GM12878 (cell line): ENCODE measurements around the gene RASL11A. TPM values are rescaled to one million over a fixed set of nuclear protein-coding genes. Genes with fewer than 3 reads are reported as not detected.

Experiments
- ATAC-seq: fragments of 200-7000 bp; cut with Tn5 transposase; 3 replicates; pipeline ENCODE4 v1.9.1; 2020; ENCODE audit warnings: mild to moderate bottlenecking, moderate library complexity
- BruUV-seq: library from RNA; stranded (reverse); fragments of 400-500 nt; replicated peaks from 2 replicates; lab custom pipeline; 2021; lab: Mats Ljungman, UMichigan
- CTCF ChIA-PET: fragments of 300-600 bp; sonication (Branson Sonifier 250); formaldehyde crosslinking; extraction: SDS; loops from one replicate; lab custom pipeline; 2021; ENCODE audit warnings: inconsistent platforms; lab: Yijun Ruan, JAX
- POLR2A ChIA-PET: fragments of 350-600 bp; formaldehyde crosslinking; extraction: SDS; loops from one replicate; lab custom pipeline; 2021; ENCODE audit warnings: inconsistent platforms; lab: Charles Lee
- RAD21 ChIA-PET: fragments of 300-600 bp; sonication (Branson Sonifier 250); formaldehyde crosslinking; loops from one replicate; lab custom pipeline; 2023; ENCODE audit warnings: antibody characterized with exemption; ENCODE audit not compliant: unreplicated experiment; lab: Charles Lee
- SMC1A ChIA-PET: fragments of 300-600 bp; sonication (Branson Sonifier 250); formaldehyde crosslinking; loops from one replicate; lab custom pipeline; 2023; ENCODE audit not compliant: unreplicated experiment, uncharacterized antibody; lab: Charles Lee
- DNase-seq: peaks from one replicate; pipeline ENCODE4 v3.0.0-alpha.2; 2011; ENCODE audit warnings: low read depth, low spot score
- FAIRE-seq: peaks from 3 replicates; lab custom pipeline; 2011; peaks lifted over from hg19 to GRCh38; lab: Jason Lieb, UNC
- H2AFZ ChIP-seq: 2 replicates; pipeline ENCODE4 v1.6.0; 2011; ENCODE audit warnings: low read depth, low read length, control low read depth; ENCODE audit not compliant: control insufficient read depth
- H3K27ac ChIP-seq: 2 replicates; pipeline ENCODE4 v1.5.1; 2011; ENCODE audit warnings: control low read depth; ENCODE audit not compliant: control insufficient read depth, insufficient read depth
- H3K27me3 ChIP-seq, 2 experiments: replicated peaks in 1 of 2; 2 replicates each; pipeline versions ENCODE4 v1.6.0 to v1.6.1; 2011; ENCODE audit warnings: low read length in 1 of 2; ENCODE audit not compliant: control insufficient read depth in 2 of 2, insufficient read depth in 2 of 2
- H3K36me3 ChIP-seq, 2 experiments: 2 replicates each; pipeline ENCODE4 v1.5.1; 2011; ENCODE audit warnings: low read length in 1 of 2; ENCODE audit not compliant: control insufficient read depth in 2 of 2, insufficient read depth in 2 of 2
- H3K4me1 ChIP-seq: 2 replicates; pipeline ENCODE4 v1.6.1; 2011; ENCODE audit warnings: mild to moderate bottlenecking, low read length, moderate library complexity, mixed read lengths; ENCODE audit not compliant: control insufficient read depth, insufficient read depth
- H3K4me2 ChIP-seq: 2 replicates; pipeline ENCODE4 v1.6.0; 2011; ENCODE audit warnings: control low read depth; ENCODE audit not compliant: control insufficient read depth, insufficient read depth
- H3K4me3 ChIP-seq: fragments of 200-600 bp; sonication (generic); 2 replicates; pipeline ENCODE4 v1.5.1; 2016
- H3K79me2 ChIP-seq: 2 replicates; pipeline ENCODE4 v1.6.0; 2011; ENCODE audit warnings: low read length; ENCODE audit not compliant: control insufficient read depth, insufficient read depth
- H3K9ac ChIP-seq: 2 replicates; pipeline ENCODE4 v1.8.0; 2011; ENCODE audit warnings: low read length, control low read depth, mixed read lengths; ENCODE audit not compliant: control insufficient read depth, insufficient read depth
- H3K9me3 ChIP-seq: replicated peaks from 3 replicates; pipeline ENCODE4 v1.5.1; 2011; ENCODE audit warnings: mild to moderate bottlenecking, low read length; ENCODE audit not compliant: control insufficient read depth, insufficient read depth
- H4K20me1 ChIP-seq: 2 replicates; pipeline ENCODE4 v1.6.0; 2011; ENCODE audit not compliant: control insufficient read depth, insufficient read depth
- NR2C1 ChIP-seq: fragments of 450-650 bp; IDR thresholded peaks from 2 replicates; pipeline ENCODE4 v1.6.1; 2017; ENCODE audit warnings: antibody characterized with exemption, mild to moderate bottlenecking, moderate library complexity
- REST ChIP-seq: IDR thresholded peaks from 2 replicates; pipeline ENCODE4 v1.6.1; 2012; ENCODE audit warnings: mild to moderate bottlenecking, low read depth, low read length
- WGBS: methylation state at CpG from one replicate; pipeline ENCODE4 v1.1.6; 2016; ENCODE audit warnings: low lambda C conversion rate; ENCODE audit not compliant: insufficient replicate concordance, insufficient coverage; ENCODE audit errors: missing lambda C conversion rate; 5-methylcytosine and 5-hydroxymethylcytosine counted together
- in situ Hi-C: fragments of 300-500 bp; cut with MboI; formaldehyde crosslinking; loops from 9 replicates; pipeline ENCODE4 v1.14.3; 2018; ENCODE audit warnings: mixed read lengths
- intact Hi-C: fragments of 100-400 bp; cut with micrococcal nuclease; formaldehyde crosslinking; loops from one replicate; pipeline ENCODE4 v1.14.2; 2022; ENCODE audit not compliant: unreplicated experiment
- polyA plus RNA-seq, 11 experiments: library from polyadenylated mRNA; depleted of rRNA in 4 of 11; unstranded in 6 of 11; stranded (reverse) in 5 of 11; fragments of >200 nt; fragmentation: Nextera tagmentation in 4 of 11; fragmentation: Illumina TruSeq in 1 of 11; extraction: Ambion mirVana in 4 of 11; extraction: Trizol in 1 of 11; gene quantifications; 1 replicate in 1 of 11; 2 replicates in 10 of 11; pipeline versions ENCODE4 v1.2.1 to v1.2.3, GENCODE V29; 2011 to 2016; ENCODE audit warnings: inconsistent platforms in 2 of 11, missing spikeins in 2 of 11, low read depth in 1 of 11
- total RNA-seq, 4 experiments: library from RNA; depleted of rRNA in 3 of 4; stranded (reverse); fragments of >200 nt in 3 of 4; fragmentation: Illumina TruSeq in 1 of 4; extraction: Trizol in 1 of 4; gene quantifications; 2 replicates each; pipeline versions ENCODE4 v1.2.1 to v1.2.3, GENCODE V29; 2013 to 2021

RASL11A gene
- total and polyA plus RNA-seq, 10 of the 15 experiments (the other 5 are each of a cell fraction or from before 2014, with no cell fraction given) = 0.04 to 1.3 (median 0.41) TPM; not detected in 1

DNA sequence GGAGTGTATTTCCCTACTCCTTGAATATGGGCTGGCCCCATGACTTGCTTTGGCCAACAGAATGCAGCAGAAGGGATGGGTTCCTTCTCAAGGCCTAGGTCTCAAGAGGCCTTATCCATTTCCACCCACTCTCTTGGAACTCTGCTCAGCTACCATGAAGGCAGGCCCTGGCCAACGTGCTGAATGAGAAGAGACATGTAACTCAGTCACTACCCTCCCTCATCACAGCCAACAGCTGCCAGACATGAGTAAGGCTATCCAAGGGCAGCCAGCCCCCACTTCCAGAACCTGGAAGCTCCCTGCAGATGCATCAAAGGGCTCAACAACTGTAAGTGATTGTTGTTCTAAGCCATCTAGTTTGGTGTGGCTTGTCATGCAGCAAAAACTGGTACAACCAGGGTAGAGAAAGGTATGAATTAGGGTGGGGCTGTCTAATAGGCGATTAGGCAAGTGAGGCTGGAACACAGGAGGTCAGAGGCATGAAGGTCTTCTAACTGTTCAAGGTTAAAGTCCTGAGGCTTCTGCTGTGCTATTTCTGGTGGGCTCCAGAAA is 1.4 kb upstream of the RASL11A start:
- DNase-seq (no peak), ATAC-seq (no peak), FAIRE-seq (no peak)
- H3K4me1 ChIP-seq = no peaks in the 10 kb centered on the region
- H3K4me3 ChIP-seq = no peak overlapping the region
- no peak overlapping the region for H2AFZ ChIP-seq
- 50% methylated on average over 2 of the region's 2 CpGs for WGBS
- CTCF ChIA-PET = interaction anchor here (0.6 kb wide), 1 partner anchor 82 kb away, joined by 4 read pairs; no protein-coding TSS in a partner anchor
- H3K9me3 ChIP-seq = no peaks in the 10 kb centered on the region
- no peaks in the 10 kb centered on the region for H3K27me3 ChIP-seq
- no peak overlapping the region for H3K4me2 ChIP-seq
- POLR2A ChIA-PET = no interaction called here
- H3K9ac ChIP-seq = no peak overlapping the region
- no peak for TF ChIP-seq NR2C1
- TF ChIP-seq REST = peak; percentile 57; the same call in 1 of the 2 replicates
- H3K36me3 ChIP-seq = no peaks in the 10 kb centered on the region; a peak in 2 of 4 replicates
- RAD21 ChIA-PET = no interaction called here
- no peaks in the 10 kb centered on the region for H3K79me2 ChIP-seq
- in situ Hi-C loops = no loop called here
- no peaks in the 10 kb centered on the region for H4K20me1 ChIP-seq
- intact Hi-C loops = no loop called here
- BruUV-seq = no TSS peak
- SMC1A ChIA-PET = no interaction called here
- H3K27ac ChIP-seq = no peak overlapping the region
